DMS53 treated with DMSO at 0.1 percent for 48 hours (cell line): ENCODE data around the gene KIFC1.

Experiments used
- DNase-seq: peaks from one replicate; lab custom pipeline; 2025; ENCODE audit not compliant: unreplicated experiment; lab: John Stamatoyannopoulos, UW

Gene KIFC1

GRCh38 chr6:33439956-33440648 is 48.5 kb downstream of the KIFC1 start:
- DNase-seq: no peak

DNA sequence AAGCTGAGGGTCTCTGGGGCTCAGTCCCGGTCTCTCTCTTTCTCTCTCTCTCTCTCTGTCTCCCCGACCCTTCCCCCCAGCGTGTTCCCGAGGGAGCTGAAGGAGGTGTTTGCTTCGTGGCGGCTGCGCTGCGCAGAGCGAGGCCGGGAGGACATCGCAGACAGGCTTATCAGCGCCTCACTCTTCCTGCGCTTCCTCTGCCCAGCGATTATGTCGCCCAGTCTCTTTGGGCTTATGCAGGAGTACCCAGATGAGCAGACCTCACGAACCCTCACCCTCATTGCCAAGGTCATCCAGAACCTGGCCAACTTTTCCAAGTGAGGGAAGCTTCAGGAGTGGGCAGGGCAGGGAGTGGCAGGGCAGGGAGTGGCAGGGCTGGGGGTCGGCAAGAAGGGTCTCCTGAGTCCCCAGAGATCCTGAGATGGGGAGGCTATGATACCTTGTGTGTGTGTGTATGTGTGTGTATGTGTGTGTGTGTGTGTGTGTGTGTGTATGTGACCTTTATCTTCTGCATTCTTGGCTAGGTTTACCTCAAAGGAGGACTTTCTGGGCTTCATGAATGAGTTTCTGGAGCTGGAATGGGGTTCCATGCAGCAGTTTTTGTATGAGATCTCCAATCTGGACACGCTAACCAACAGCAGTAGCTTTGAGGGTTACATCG is 49.2 kb downstream of the KIFC1 start:
- DNase-seq: no peak

GRCh38 chr6:33441457-33441856 is 49.8 kb downstream of the KIFC1 start:
- DNase-seq: no peak

DNA sequence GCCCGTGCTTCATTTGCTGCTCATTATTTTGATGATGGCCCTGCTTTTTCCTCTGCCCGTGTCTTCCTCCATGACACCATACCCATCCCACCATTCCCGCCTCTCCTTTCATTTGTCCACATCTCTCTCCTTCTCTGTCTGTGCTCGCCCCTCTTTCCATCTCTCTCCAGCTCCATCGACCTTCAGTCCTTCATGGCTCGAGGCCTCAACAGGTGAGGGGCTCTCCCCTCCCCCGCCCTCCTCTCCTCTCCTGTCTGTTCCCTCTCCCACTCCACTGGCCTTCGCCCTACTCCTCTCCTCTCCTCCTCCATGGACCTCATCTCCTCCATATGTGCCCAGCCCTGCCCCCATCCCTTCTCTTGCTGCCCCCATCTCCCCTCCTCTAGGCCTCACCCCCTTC is 50.7 kb downstream of the KIFC1 start:
- DNase-seq: no peak

DNA sequence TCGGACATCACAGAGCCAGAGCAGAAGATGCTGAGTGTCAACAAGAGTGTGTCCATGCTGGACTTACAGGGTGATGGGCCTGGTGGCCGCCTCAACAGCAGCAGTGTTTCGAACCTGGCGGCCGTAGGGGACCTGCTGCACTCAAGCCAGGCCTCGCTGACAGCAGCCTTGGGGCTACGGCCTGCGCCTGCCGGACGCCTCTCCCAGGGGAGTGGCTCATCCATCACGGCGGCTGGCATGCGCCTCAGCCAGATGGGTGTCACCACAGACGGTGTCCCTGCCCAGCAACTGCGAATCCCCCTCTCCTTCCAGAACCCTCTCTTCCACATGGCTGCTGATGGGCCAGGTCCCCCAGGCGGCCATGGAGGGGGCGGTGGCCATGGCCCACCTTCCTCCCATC is 51.4 kb downstream of the KIFC1 start:
- DNase-seq: no peak

DNA sequence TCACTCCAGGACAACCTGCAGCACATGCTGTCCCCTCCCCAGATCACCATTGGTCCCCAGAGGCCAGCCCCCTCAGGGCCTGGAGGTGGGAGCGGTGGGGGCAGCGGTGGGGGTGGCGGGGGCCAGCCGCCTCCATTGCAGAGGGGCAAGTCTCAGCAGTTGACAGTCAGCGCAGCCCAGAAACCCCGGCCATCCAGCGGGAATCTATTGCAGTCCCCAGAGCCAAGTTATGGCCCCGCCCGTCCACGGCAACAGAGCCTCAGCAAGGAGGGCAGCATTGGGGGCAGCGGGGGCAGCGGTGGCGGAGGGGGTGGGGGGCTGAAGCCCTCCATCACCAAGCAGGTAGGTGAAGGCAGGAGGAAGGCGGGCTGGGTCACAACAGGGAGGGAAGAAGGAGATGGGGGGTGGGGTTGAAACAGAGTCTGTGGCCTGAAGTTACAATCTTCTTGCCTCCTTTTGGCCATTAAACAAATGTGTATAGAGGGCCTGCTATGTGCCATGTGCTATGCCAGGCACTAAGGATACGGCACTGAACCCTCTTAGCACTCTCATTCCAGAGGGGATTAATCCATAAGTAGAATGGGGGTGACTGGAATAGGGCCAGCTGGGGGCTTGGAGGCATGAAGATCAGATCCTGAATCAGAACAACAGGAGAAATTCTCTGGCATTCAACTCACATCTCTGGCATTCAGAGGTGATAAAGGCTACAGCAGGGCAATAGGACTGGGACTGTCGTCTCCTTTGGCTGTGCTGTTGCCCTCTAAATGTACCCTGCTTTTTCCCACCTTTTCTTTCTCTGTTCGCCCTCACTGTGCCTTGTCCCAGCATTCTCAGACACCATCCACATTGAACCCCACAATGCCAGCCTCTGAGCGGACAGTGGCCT is 52.2 kb downstream of the KIFC1 start:
- no peak for DNase-seq

DNA sequence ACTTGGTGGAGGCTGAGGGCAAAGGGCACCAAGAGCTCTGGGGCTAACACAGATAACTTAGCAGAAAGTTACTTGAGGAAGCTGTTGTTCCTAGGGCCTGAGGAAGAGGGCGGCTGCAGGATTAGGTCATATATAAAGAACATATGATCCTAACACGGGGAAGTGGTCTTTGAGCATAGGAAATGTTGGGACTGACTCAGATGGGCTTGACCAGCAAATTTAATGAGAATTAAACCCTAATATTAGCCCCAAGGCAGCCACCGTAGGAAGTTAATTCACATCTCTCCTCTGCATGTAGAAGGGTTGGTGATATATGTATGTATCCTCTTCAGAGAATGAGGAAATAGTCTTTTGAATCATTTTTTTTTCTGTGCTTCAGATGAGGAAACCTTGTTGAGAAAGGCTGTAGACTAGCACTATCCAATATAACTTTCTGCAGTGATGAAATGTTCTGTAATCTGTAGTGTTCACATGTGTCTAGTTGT is 53.5 kb downstream of the KIFC1 start:
- no peak for DNase-seq

GRCh38 chr6:33446356-33446755 is 54.7 kb downstream of the KIFC1 start:
- DNase-seq: no peak

- DNase-seq: no peak
Observed at GRCh38 chr6:33450434-33450833, 58.8 kb downstream of the KIFC1 start.

DNA sequence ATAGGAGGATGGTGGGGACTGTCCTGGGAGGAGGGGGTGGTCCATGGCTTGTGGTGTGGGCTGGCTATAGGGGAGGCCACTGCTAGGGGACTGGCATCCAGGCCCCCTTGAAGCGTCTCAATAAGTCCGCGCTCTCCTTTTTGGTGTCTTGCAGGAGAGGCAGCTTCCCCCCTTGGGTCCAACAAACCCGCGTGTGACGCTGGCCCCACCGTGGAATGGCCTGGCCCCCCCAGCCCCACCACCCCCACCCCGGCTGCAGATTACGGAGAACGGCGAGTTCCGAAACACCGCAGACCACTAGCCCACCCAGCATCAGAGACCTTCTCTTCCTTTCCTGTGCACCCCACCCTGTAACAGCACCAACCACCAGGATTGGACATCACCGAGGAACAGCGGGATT is 60.0 kb downstream of the KIFC1 start:
- DNase-seq: no peak

GRCh38 chr6:33452496-33452895 is 60.9 kb downstream of the KIFC1 start:
- no peak for DNase-seq

- no peak for DNase-seq
Observed at GRCh38 chr6:33453393-33454008, 61.9 kb downstream of the KIFC1 start.

DNA sequence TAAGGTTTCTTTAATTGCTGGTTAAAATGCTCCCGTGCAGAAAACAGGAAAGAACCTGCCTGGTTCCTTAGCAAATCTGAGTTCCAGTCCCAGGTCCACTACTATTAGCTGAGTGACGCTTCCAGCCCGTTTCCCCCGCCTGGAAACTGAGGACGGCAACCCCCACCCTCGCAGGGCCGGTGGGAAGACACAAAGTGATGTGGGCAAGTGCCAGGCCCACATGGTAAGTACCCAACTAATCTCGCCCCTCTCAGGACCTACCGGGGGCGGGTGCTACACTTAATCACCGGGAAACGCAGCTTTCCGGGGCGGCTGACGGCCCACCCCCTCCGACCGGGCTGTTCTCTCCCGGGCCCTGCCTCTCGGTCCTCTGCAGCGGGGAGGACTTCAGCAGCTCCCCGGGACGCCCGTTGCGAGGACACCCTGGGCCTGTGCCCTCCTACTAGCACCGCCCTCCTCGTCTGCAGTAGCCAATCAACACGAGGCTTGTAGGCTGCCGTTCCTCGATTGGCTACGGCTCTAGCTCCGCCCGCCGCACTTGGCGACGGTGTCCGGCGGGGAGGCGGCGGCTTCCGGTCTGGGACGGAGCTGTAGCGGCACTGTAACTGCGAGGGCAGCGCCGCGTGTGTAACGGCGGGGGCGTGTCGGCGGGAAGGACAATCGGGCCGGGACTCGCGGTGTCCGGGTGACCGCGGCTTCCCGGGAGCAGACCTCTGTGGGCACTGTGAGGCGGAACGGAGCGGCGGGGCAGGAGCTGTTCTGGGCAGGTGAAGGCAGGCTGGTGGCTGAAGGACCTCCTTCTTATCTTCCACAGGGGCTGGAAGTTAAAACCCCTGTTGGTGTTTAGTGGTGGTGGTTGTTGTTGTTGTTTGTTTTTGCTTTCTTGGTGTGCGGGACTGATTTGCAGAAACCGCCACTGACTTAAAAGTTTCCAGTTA is 62.7 kb downstream of the KIFC1 start, which contains the start of gene ZBTB9:
Gene ZBTB9, plus strand, starts transcription at position 568 of the 938 bp plus-strand sequence. CDS start 525 bp downstream, outside the sequence.
- peak; percentile 98 for DNase-seq

GRCh38 chr6:33455051-33455450 is 63.4 kb downstream of the KIFC1 start:
- no peak for DNase-seq

- no peak for DNase-seq
Observed at GRCh38 chr6:33456156-33456555, 64.5 kb downstream of the KIFC1 start.

DNA sequence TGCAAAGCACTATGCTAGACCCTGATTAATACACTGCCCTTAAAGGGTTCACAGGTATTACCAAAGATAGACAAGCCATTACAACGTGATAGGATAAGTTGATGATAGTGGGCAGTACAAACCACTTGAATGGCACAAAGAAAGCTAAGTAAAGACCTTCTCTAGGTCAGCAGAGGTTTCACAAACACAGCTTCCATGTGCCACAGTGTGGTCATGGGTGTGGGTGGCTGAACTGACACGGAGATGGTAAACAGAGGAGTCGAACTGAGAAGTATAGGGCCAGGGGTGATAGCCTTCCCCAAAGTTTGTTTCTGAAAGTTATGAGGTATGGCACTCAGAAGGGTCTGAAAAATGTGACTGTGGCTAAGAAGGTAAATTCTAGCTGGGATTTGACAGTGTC is 67.1 kb downstream of the KIFC1 start:
- no peak for DNase-seq

GRCh38 chr6:33459226-33459625 is 67.6 kb downstream of the KIFC1 start:
- no peak for DNase-seq
